SK-N-SH (cell line): ENCODE measurements around the gene JAG2.

Experiments used
- CTCF ChIP-seq: fragments of 200-600 bp; sonication (generic); IDR thresholded peaks from 2 replicates; pipeline ENCODE4 v1.6.1; 2017; ENCODE audit warnings: antibody characterized with exemption, mild to moderate bottlenecking, moderate library complexity
- EP300 ChIP-seq, 2 experiments: IDR thresholded peaks; 2 replicates each; pipeline versions ENCODE4 v1.4.0 to v1.6.1; 2012; ENCODE audit warnings: borderline replicate concordance in 1 of 2, low read depth in 1 of 2, low read length in 1 of 2
- NRF1 ChIP-seq: IDR thresholded peaks from 2 replicates; pipeline ENCODE4 v1.6.1; 2012; ENCODE audit warnings: low read depth, mild to moderate bottlenecking, low read length
- PBX3 ChIP-seq: IDR thresholded peaks from 2 replicates; pipeline ENCODE4; 2012
- RCOR1 ChIP-seq: fragments of 150-350 bp; IDR thresholded peaks from 2 replicates; pipeline ENCODE4 v1.6.1; 2017; ENCODE audit warnings: antibody characterized with exemption, low read length
- SMC3 ChIP-seq: IDR thresholded peaks from 2 replicates; pipeline ENCODE4 v1.6.1; 2012; ENCODE audit warnings: low read depth, low read length, improper control_type of control experiment

GRCh38 chr14:105107781-105108515, 60.6 kb downstream of the JAG2 start:
- TF ChIP-seq RCOR1 = no peak
- TF ChIP-seq NRF1 = no peak
- no peak for TF ChIP-seq CTCF
- no peak for TF ChIP-seq PBX3
- no peak for TF ChIP-seq EP300 (IDR thresholded peaks at IDR 0.05; ENCODE audit: borderline replicate concordance in 1 of 2, low read depth in 1 of 2, low read length in 1 of 2)
- no peak for TF ChIP-seq SMC3
